ENCODE data around the gene ADAM33.

Gene ADAM33

GRCh38 chr20:3669710-3670367, 12.0 kb downstream of the ADAM33 start:
- FAIRE-seq, result no peak
- DNase-seq (ENCODE audit: insufficient read length, low spot score), result no peak

GRCh38 chr20:3667434-3668037, 14.3 kb downstream of the ADAM33 start:
- no peak for DNase-seq (ENCODE audit: insufficient read length, low spot score)
- FAIRE-seq, result no peak

- no peak for FAIRE-seq
Observed at GRCh38 chr20:3663858-3664257, 18.0 kb downstream of the ADAM33 start.

GRCh38 chr20:3663031-3663701, 18.6 kb downstream of the ADAM33 start, which contains the start of gene GFRA4:
TSS of gene GFRA4 (minus strand) at chr20:3663399. CDS start at chr20:3663399, 0 bp downstream.
- no peak for FAIRE-seq

More at GRCh38 chr20:3663858-3664257, 18.0 kb downstream of the ADAM33 start:
- no peak for DNase-seq (ENCODE audit: insufficient read length, low spot score)

GRCh38 chr20:3661814-3662665, 19.8 kb downstream of the ADAM33 start:
- DNase-seq (ENCODE audit: insufficient read length, low spot score), result no peak
- FAIRE-seq, result no peak

More at GRCh38 chr20:3663031-3663701, 18.6 kb downstream of the ADAM33 start, which contains the start of gene GFRA4:
- no peak for DNase-seq (ENCODE audit: insufficient read length, low spot score)

GRCh38 chr20:3661060-3661813, 20.6 kb downstream of the ADAM33 start:
- DNase-seq (ENCODE audit: insufficient read length, low spot score), result no peak
- no peak for FAIRE-seq

GRCh38 chr20:3660262-3661059, 21.3 kb downstream of the ADAM33 start:
- FAIRE-seq (no peak), DNase-seq (ENCODE audit: insufficient read length, low spot score) (no peak)

GRCh38 chr20:3659492-3660261, 22.1 kb downstream of the ADAM33 start:
- no peak for DNase-seq (ENCODE audit: insufficient read length, low spot score)
- FAIRE-seq, result no peak

- DNase-seq (ENCODE audit: insufficient read length, low spot score), result peak; percentile 94
- FAIRE-seq, result peak; percentile 98
Observed at GRCh38 chr20:3658716-3659491, 22.9 kb downstream of the ADAM33 start.

- no peak for FAIRE-seq
- no peak for DNase-seq (ENCODE audit: insufficient read length, low spot score)
Observed at GRCh38 chr20:3658019-3658715, 23.6 kb downstream of the ADAM33 start.

- FAIRE-seq, result no peak
- DNase-seq (ENCODE audit: insufficient read length, low spot score), result no peak
Observed at GRCh38 chr20:3655131-3655405, 26.7 kb downstream of the ADAM33 start.

GRCh38 chr20:3654326-3655130, 27.3 kb downstream of the ADAM33 start:
- FAIRE-seq (no peak), DNase-seq (ENCODE audit: insufficient read length, low spot score) (no peak)

- no peak for FAIRE-seq
Observed at GRCh38 chr20:3653921-3654320, 27.9 kb downstream of the ADAM33 start.

GRCh38 chr20:3652676-3653596, 28.9 kb downstream of the ADAM33 start:
- no peak for DNase-seq (ENCODE audit: insufficient read length, low spot score)
- no peak for FAIRE-seq

More at GRCh38 chr20:3653921-3654320, 27.9 kb downstream of the ADAM33 start:
- DNase-seq (ENCODE audit: insufficient read length, low spot score), result no peak

GRCh38 chr20:3652221-3652620, 29.6 kb downstream of the ADAM33 start:
- no peak for FAIRE-seq
- no peak for DNase-seq (ENCODE audit: insufficient read length, low spot score)
